H1 (cell line): Measurements from ENCODE around the gene PDE4B. TPM values are rescaled to one million over a fixed set of nuclear protein-coding genes. Genes with fewer than 3 reads are reported as not detected.

Experiments used
- GABPA ChIP-seq: IDR thresholded peaks from 2 replicates; pipeline ENCODE4 v1.6.1; 2011; ENCODE audit warnings: mild to moderate bottlenecking, low read length, moderate library complexity, borderline replicate concordance; ENCODE audit not compliant: insufficient read depth
- RFX5 ChIP-seq: IDR thresholded peaks from 2 replicates; pipeline ENCODE4 v1.6.1; 2011; ENCODE audit warnings: low read depth, low read length, improper control_type of control experiment, borderline replicate concordance
- polyA plus RNA-seq, 7 experiments: library from polyadenylated mRNA; depleted of rRNA in 3 of 7; stranded (reverse) in 5 of 7; unstranded in 2 of 7; fragments of >200 nt in 5 of 7; fragments of 200-250 nt in 2 of 7; gene quantifications; 1 replicate in 5 of 7; 2 replicates in 1 of 7; 4 replicates in 1 of 7; pipeline versions ENCODE4 v1.2.1 to v1.2.3, GENCODE V29; 2011 to 2013; ENCODE audit warnings: missing spikeins in 2 of 7, mixed read lengths in 2 of 7
- total RNA-seq: library from RNA; stranded (reverse); fragmentation: NEBNext Ultra II Directional; extraction: Animal tissue kit (Norgen Biotek cat#: 25700); gene quantifications from 2 replicates; pipeline ENCODE4 v1.2.1, GENCODE V29; 2021
- TF ChIP-seq, protein P1 (sequence below): fragments of 300-600 bp; sonication (generic); IDR thresholded peaks from 2 replicates; pipeline ENCODE4 v1.7.1; 2012; ENCODE audit warnings: low read length, moderate library complexity, mild to moderate bottlenecking, inconsistent platforms; ENCODE audit not compliant: insufficient replicate concordance

The PDE4B gene
- total and polyA plus RNA-seq, 2 of the 8 experiments (the other 6 are each of a cell fraction or from before 2014, with no cell fraction given) = 5.0 to 15.1 TPM

- TF ChIP-seq, protein P1, sequence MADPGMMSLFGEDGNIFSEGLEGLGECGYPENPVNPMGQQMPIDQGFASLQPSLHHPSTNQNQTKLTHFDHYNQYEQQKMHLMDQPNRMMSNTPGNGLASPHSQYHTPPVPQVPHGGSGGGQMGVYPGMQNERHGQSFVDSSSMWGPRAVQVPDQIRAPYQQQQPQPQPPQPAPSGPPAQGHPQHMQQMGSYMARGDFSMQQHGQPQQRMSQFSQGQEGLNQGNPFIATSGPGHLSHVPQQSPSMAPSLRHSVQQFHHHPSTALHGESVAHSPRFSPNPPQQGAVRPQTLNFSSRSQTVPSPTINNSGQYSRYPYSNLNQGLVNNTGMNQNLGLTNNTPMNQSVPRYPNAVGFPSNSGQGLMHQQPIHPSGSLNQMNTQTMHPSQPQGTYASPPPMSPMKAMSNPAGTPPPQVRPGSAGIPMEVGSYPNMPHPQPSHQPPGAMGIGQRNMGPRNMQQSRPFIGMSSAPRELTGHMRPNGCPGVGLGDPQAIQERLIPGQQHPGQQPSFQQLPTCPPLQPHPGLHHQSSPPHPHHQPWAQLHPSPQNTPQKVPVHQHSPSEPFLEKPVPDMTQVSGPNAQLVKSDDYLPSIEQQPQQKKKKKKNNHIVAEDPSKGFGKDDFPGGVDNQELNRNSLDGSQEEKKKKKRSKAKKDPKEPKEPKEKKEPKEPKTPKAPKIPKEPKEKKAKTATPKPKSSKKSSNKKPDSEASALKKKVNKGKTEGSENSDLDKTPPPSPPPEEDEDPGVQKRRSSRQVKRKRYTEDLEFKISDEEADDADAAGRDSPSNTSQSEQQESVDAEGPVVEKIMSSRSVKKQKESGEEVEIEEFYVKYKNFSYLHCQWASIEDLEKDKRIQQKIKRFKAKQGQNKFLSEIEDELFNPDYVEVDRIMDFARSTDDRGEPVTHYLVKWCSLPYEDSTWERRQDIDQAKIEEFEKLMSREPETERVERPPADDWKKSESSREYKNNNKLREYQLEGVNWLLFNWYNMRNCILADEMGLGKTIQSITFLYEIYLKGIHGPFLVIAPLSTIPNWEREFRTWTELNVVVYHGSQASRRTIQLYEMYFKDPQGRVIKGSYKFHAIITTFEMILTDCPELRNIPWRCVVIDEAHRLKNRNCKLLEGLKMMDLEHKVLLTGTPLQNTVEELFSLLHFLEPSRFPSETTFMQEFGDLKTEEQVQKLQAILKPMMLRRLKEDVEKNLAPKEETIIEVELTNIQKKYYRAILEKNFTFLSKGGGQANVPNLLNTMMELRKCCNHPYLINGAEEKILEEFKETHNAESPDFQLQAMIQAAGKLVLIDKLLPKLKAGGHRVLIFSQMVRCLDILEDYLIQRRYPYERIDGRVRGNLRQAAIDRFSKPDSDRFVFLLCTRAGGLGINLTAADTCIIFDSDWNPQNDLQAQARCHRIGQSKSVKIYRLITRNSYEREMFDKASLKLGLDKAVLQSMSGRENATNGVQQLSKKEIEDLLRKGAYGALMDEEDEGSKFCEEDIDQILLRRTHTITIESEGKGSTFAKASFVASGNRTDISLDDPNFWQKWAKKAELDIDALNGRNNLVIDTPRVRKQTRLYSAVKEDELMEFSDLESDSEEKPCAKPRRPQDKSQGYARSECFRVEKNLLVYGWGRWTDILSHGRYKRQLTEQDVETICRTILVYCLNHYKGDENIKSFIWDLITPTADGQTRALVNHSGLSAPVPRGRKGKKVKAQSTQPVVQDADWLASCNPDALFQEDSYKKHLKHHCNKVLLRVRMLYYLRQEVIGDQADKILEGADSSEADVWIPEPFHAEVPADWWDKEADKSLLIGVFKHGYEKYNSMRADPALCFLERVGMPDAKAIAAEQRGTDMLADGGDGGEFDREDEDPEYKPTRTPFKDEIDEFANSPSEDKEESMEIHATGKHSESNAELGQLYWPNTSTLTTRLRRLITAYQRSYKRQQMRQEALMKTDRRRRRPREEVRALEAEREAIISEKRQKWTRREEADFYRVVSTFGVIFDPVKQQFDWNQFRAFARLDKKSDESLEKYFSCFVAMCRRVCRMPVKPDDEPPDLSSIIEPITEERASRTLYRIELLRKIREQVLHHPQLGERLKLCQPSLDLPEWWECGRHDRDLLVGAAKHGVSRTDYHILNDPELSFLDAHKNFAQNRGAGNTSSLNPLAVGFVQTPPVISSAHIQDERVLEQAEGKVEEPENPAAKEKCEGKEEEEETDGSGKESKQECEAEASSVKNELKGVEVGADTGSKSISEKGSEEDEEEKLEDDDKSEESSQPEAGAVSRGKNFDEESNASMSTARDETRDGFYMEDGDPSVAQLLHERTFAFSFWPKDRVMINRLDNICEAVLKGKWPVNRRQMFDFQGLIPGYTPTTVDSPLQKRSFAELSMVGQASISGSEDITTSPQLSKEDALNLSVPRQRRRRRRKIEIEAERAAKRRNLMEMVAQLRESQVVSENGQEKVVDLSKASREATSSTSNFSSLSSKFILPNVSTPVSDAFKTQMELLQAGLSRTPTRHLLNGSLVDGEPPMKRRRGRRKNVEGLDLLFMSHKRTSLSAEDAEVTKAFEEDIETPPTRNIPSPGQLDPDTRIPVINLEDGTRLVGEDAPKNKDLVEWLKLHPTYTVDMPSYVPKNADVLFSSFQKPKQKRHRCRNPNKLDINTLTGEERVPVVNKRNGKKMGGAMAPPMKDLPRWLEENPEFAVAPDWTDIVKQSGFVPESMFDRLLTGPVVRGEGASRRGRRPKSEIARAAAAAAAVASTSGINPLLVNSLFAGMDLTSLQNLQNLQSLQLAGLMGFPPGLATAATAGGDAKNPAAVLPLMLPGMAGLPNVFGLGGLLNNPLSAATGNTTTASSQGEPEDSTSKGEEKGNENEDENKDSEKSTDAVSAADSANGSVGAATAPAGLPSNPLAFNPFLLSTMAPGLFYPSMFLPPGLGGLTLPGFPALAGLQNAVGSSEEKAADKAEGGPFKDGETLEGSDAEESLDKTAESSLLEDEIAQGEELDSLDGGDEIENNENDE = no peak
- no peak for TF ChIP-seq RFX5
- no peak for TF ChIP-seq GABPA
Observed at GRCh38 chr1:66137235-66137634, 344.5 kb downstream of the PDE4B start (continued).
